AG09309 (cell line): Measurements from ENCODE around the gene PARM1.

Source experiments
- DNase-seq: peaks from one replicate; pipeline ENCODE4 v3.0.0-alpha.2; 2010; ENCODE audit warnings: low read depth
- H3K4me3 ChIP-seq: 2 replicates; pipeline ENCODE4 v1.5.1; 2011; ENCODE audit warnings: mild to moderate bottlenecking, low read depth, low read length, moderate library complexity; ENCODE audit not compliant: control insufficient read depth
- CTCF ChIP-seq: IDR thresholded peaks from 2 replicates; pipeline ENCODE4 v1.5.1; 2011; ENCODE audit warnings: mild to moderate bottlenecking, low read depth, low read length, inconsistent platforms; ENCODE audit not compliant: insufficient read depth, control insufficient read depth; ENCODE audit errors: missing control alignments

Gene PARM1

GRCh38 chr4:75036046-75036830 is 103.3 kb downstream of the PARM1 start:
- no peak for DNase-seq

GRCh38 chr4:75037252-75037651 is 104.3 kb downstream of the PARM1 start:
- DNase-seq, result no peak
- TF ChIP-seq CTCF, result no peak
- no peak overlapping the region for H3K4me3 ChIP-seq

More at GRCh38 chr4:75036046-75036830, 103.3 kb downstream of the PARM1 start:
- TF ChIP-seq CTCF, result no peak
- no peak overlapping the region for H3K4me3 ChIP-seq

GRCh38 chr4:75038376-75038775 is 105.5 kb downstream of the PARM1 start:
- TF ChIP-seq CTCF, result no peak
- no peak for DNase-seq
- no peak overlapping the region for H3K4me3 ChIP-seq

GRCh38 chr4:75040703-75041102 is 107.8 kb downstream of the PARM1 start:
- TF ChIP-seq CTCF, result no peak
- no peak overlapping the region for H3K4me3 ChIP-seq
- DNase-seq, result no peak

- TF ChIP-seq CTCF, result no peak
- no peak for DNase-seq
- no peak overlapping the region for H3K4me3 ChIP-seq
Observed at GRCh38 chr4:75042601-75043208, 109.8 kb downstream of the PARM1 start.

- no peak for TF ChIP-seq CTCF
- DNase-seq, result no peak
Observed at GRCh38 chr4:75046226-75046625, 113.3 kb downstream of the PARM1 start.

GRCh38 chr4:75046641-75047040 is 113.7 kb downstream of the PARM1 start:
- H3K4me3 ChIP-seq, result no peak overlapping the region
- no peak for TF ChIP-seq CTCF
- DNase-seq, result no peak

More at GRCh38 chr4:75046226-75046625, 113.3 kb downstream of the PARM1 start:
- no peak overlapping the region for H3K4me3 ChIP-seq
